Measurements from ENCODE around the gene KLHDC7A. TPM values are rescaled to one million over a fixed set of nuclear protein-coding genes. Genes with fewer than 3 reads are reported as not detected.

The KLHDC7A gene
- total RNA-seq, 2 donors from 2014 or later = 0.34 to 0.36 TPM

GRCh38 chr1:18473195-18473815, 7.4 kb upstream of the KLHDC7A start:
- no peak for TF ChIP-seq CTCF (IDR thresholded peaks at IDR 0.05)
- TF ChIP-seq POLR2A (IDR thresholded peaks at IDR 0.05) = no peak
- no peak for TF ChIP-seq POLR2AphosphoS5 (IDR thresholded peaks at IDR 0.05)
- Histone ChIP-seq H3K27ac (no peak overlapping the region), H3K27me3 (replicated peaks; ENCODE audit: insufficient read depth) (no peaks in the 10 kb centered on the region), H3K9me3 (no peaks in the 10 kb centered on the region), H3K4me3 (no peak overlapping the region), H3K36me3 (no peaks in the 10 kb centered on the region), H3K4me1 (replicated peaks) (no peaks in the 10 kb centered on the region)
- WGBS = 78% methylated on average over 11 of the region's 11 CpGs
- DNase-seq (ENCODE audit: low spot score) = no peak
- intact Hi-C loops (cut with DNase I) = no loop called here

GRCh38 chr1:18474559-18475175, 6.1 kb upstream of the KLHDC7A start:
- DNase-seq (ENCODE audit: low spot score) = no peak
- Histone ChIP-seq H3K27ac (no peak overlapping the region), H3K4me1 (replicated peaks) (no peaks in the 10 kb centered on the region), H3K4me3 (no peak overlapping the region), H3K36me3 (no peaks in the 10 kb centered on the region), H3K27me3 (replicated peaks; ENCODE audit: insufficient read depth) (no peaks in the 10 kb centered on the region), H3K9me3 (no peaks in the 10 kb centered on the region)
- intact Hi-C loops (cut with DNase I) = no loop called here
- TF ChIP-seq CTCF (IDR thresholded peaks at IDR 0.05) (no peak), POLR2A (IDR thresholded peaks at IDR 0.05) (no peak), POLR2AphosphoS5 (IDR thresholded peaks at IDR 0.05) (no peak)
- WGBS = 84% methylated on average over 10 of the region's 10 CpGs

- WGBS = 78% methylated on average over 10 of the region's 10 CpGs
- H3K9me3 ChIP-seq = no peaks in the 10 kb centered on the region
- no peaks in the 10 kb centered on the region for H3K36me3 ChIP-seq
- DNase-seq (ENCODE audit: low spot score) = no peak
- TF ChIP-seq POLR2AphosphoS5 (IDR thresholded peaks at IDR 0.05) = no peak
- H3K4me1 ChIP-seq (replicated peaks) = no peaks in the 10 kb centered on the region
- intact Hi-C loops (cut with DNase I) = no loop called here
- H3K4me3 ChIP-seq = no peak overlapping the region
- no peak overlapping the region for H3K27ac ChIP-seq
- no peaks in the 10 kb centered on the region for H3K27me3 ChIP-seq (replicated peaks; ENCODE audit: insufficient read depth)
These were observed 5.4 kb upstream of the KLHDC7A start for GRCh38 chr1:18475234-18475905.

- H3K27me3 ChIP-seq (replicated peaks; ENCODE audit: insufficient read depth) = no peaks in the 10 kb centered on the region
- no peak for TF ChIP-seq CTCF (IDR thresholded peaks at IDR 0.05)
- no peak for TF ChIP-seq POLR2A (IDR thresholded peaks at IDR 0.05)
- no peak for TF ChIP-seq POLR2AphosphoS5 (IDR thresholded peaks at IDR 0.05)
- no peaks in the 10 kb centered on the region for H3K36me3 ChIP-seq
- no peaks in the 10 kb centered on the region for H3K9me3 ChIP-seq
- DNase-seq (ENCODE audit: low spot score) = no peak
- WGBS = 78% methylated on average over 8 of the region's 8 CpGs
- intact Hi-C loops (cut with DNase I) = no loop called here
- H3K27ac ChIP-seq = no peak overlapping the region
- no peaks in the 10 kb centered on the region for H3K4me1 ChIP-seq (replicated peaks)
- H3K4me3 ChIP-seq = no peak overlapping the region
These were observed 1.3 kb upstream of the KLHDC7A start for GRCh38 chr1:18479454-18479853.

DNA sequence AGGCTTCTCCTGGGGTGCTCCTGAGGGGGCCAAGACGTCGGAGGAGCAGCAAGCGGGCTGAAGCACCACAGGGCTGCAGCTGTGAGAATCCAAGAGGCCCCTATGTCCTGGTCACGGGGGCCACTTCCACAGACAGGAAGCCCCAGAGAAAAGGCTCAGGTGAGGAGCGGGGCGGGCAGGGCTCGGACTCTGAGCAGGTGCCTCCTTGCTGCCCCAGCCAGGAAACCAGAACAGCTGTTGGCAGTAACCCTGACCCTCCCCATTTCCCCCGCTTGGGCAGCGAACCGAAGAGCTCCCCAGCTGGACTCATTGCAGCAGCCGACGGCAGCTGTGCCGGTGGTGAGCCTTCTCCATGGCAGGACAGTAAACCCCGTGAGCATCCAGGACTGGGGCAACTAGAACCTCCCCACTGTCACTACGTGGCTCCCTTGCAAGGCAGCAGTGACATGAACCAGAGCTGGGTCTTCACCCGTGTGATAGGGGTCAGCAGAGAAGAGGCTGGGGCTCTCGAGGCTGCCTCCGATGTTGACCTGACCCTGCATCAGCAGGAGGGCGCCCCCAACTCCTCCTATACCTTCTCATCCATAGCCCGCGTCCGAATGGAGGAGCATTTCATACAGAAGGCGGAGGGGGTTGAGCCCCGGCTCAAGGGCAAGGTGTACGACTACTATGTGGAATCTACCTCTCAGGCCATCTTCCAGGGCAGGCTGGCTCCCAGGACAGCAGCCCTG, 625 bp downstream of the KLHDC7A start:
- H3K27me3 ChIP-seq (replicated peaks; ENCODE audit: insufficient read depth) = no peaks in the 10 kb centered on the region

More for the DNA sequence above, 625 bp downstream of the KLHDC7A start:
- no peaks in the 10 kb centered on the region for H3K4me1 ChIP-seq (replicated peaks)
- no peak for TF ChIP-seq CTCF (IDR thresholded peaks at IDR 0.05)
- no peak for TF ChIP-seq POLR2A (IDR thresholded peaks at IDR 0.05)
- TF ChIP-seq POLR2AphosphoS5 (IDR thresholded peaks at IDR 0.05) = no peak
- no peak for DNase-seq (ENCODE audit: low spot score)
- 76% methylated on average over 21 of the region's 25 CpGs for WGBS
- no peak overlapping the region for H3K27ac ChIP-seq
- H3K36me3 ChIP-seq = no peaks in the 10 kb centered on the region
- H3K4me3 ChIP-seq = no peak overlapping the region
- no peaks in the 10 kb centered on the region for H3K9me3 ChIP-seq
- intact Hi-C loops (cut with DNase I) = no loop called here
